ENCODE measurements around the gene DNAH9. TPM values are rescaled to one million over a fixed set of nuclear protein-coding genes. Genes with fewer than 3 reads are reported as not detected.

DNAH9 gene
- total and polyA plus RNA-seq, 8 donors: 0.28 to 18.3 (median 0.42) TPM; not detected in 2

DNA sequence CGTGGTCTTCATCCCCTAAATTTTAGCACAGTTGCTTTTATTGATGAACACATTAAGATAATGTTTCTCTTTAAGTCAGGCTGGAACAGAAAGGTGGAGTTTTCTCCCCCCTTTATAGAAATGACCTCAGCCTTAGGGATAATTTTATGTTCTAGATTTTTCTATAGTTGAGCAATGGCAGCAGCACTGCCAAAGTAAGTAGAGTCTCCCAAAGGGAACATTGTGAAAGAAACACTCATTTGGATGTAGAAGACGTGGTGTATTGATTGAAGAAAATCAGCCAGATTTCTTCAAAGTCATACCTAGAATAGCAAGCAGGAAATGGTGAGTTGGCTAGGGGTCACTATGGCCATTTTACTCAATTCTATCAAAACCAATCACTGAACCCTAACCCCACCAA lies 122.5 kb downstream of the DNAH9 start:
- no peaks in the 10 kb centered on the region for H3K9me3 ChIP-seq
- DNase-seq: no peak
- TF ChIP-seq EP300 (IDR thresholded peaks at IDR 0.05) (no peak), POLR2A (IDR thresholded peaks at IDR 0.05) (no peak), POLR2AphosphoS5 (IDR thresholded peaks at IDR 0.05) (no peak)
- TF ChIP-seq, protein P1, sequence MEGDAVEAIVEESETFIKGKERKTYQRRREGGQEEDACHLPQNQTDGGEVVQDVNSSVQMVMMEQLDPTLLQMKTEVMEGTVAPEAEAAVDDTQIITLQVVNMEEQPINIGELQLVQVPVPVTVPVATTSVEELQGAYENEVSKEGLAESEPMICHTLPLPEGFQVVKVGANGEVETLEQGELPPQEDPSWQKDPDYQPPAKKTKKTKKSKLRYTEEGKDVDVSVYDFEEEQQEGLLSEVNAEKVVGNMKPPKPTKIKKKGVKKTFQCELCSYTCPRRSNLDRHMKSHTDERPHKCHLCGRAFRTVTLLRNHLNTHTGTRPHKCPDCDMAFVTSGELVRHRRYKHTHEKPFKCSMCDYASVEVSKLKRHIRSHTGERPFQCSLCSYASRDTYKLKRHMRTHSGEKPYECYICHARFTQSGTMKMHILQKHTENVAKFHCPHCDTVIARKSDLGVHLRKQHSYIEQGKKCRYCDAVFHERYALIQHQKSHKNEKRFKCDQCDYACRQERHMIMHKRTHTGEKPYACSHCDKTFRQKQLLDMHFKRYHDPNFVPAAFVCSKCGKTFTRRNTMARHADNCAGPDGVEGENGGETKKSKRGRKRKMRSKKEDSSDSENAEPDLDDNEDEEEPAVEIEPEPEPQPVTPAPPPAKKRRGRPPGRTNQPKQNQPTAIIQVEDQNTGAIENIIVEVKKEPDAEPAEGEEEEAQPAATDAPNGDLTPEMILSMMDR (IDR thresholded peaks at IDR 0.05): no peak
- no peaks in the 10 kb centered on the region for H3K36me3 ChIP-seq
- H3K4me1 ChIP-seq: no peaks in the 10 kb centered on the region
- no peak overlapping the region for H3K27ac ChIP-seq
- H3K4me3 ChIP-seq: no peak overlapping the region
- no peaks in the 10 kb centered on the region for H3K27me3 ChIP-seq
- 27 to 41% (median 40%) methylated on average over 2 of the region's 2 CpGs for WGBS, 5 donors
- intact Hi-C loops (cut with DNase I; ENCODE audit: low total_unique reads): no loop called here

DNA sequence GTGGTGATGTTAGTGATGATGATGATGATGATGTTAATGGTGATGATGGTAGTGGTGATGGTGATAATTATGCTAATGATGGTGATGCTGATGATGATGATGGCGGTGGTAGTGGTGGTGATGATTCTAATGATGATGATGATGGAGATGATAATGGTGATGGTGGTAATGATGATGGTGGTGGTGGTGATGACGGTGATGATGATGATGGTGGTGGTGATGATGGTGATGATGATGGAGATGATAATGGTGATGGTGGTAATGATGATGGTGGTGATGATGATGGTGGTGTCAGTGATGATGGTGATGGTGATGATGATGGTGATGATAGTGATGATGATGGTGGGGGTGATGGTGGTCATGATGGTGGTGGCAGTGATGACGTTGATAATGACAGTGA lies 132.5 kb downstream of the DNAH9 start:
- Histone ChIP-seq H3K27me3 (no peaks in the 10 kb centered on the region), H3K27ac (no peak overlapping the region), H3K4me3 (no peak overlapping the region), H3K4me1 (no peaks in the 10 kb centered on the region), H3K9me3 (no peaks in the 10 kb centered on the region), H3K36me3 (no peaks in the 10 kb centered on the region)
- TF ChIP-seq, protein P1 (IDR thresholded peaks at IDR 0.05): no peak
- TF ChIP-seq EP300 (IDR thresholded peaks at IDR 0.05): no peak
- TF ChIP-seq POLR2AphosphoS5 (IDR thresholded peaks at IDR 0.05): no peak
- TF ChIP-seq POLR2A (IDR thresholded peaks at IDR 0.05): no peak
- no peak for DNase-seq
- intact Hi-C loops (cut with DNase I; ENCODE audit: low total_unique reads): no loop called here
- 89 to 97% (median 94%) methylated on average over 3 of the region's 3 CpGs for WGBS, 5 donors

GRCh38 chr17:11736613-11737312 lies 138.5 kb downstream of the DNAH9 start:
- 67 to 82% (median 79%) methylated on average over 15 of the region's 15 CpGs for WGBS, 5 donors
- intact Hi-C loops (cut with DNase I; ENCODE audit: low total_unique reads): no loop called here
- Histone ChIP-seq H3K27me3 (no peaks in the 10 kb centered on the region), H3K9me3 (no peaks in the 10 kb centered on the region), H3K4me1 (no peaks in the 10 kb centered on the region), H3K36me3 (no peaks in the 10 kb centered on the region), H3K4me3 (no peak overlapping the region), H3K27ac (no peak overlapping the region)
- no peak for DNase-seq
- TF ChIP-seq POLR2A (IDR thresholded peaks at IDR 0.05): no peak
- no peak for TF ChIP-seq EP300 (IDR thresholded peaks at IDR 0.05)
- TF ChIP-seq, protein P1 (IDR thresholded peaks at IDR 0.05): no peak
- no peak for TF ChIP-seq POLR2AphosphoS5 (IDR thresholded peaks at IDR 0.05)

DNA sequence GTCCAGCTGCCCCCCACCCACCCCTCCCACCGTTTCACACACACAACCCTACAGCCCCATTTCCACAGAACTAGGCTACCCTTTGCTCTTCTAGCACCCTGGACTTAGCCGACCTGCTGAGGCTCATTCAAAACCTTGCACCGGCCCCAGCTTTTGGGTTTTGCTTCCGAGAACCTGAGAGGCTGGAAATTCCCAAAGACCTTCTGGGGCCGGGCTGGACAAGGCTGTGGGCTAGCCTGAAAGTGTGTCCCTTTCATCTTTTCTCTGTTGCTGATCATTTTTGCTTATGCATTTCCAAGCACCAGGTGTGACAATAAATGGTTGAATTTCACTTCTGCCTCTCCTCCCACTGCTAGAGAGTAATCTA lies 139.0 kb downstream of the DNAH9 start:
- Histone ChIP-seq H3K9me3 (no peaks in the 10 kb centered on the region), H3K36me3 (no peaks in the 10 kb centered on the region), H3K4me3 (no peak overlapping the region), H3K4me1 (no peaks in the 10 kb centered on the region), H3K27me3 (no peaks in the 10 kb centered on the region), H3K27ac (no peak overlapping the region)
- WGBS, 5 donors: 67 to 75% (median 73%) methylated on average over 5 of the region's 5 CpGs
- intact Hi-C loops (cut with DNase I; ENCODE audit: low total_unique reads): no loop called here
- TF ChIP-seq POLR2A (IDR thresholded peaks at IDR 0.05): no peak
- TF ChIP-seq EP300 (IDR thresholded peaks at IDR 0.05): no peak
- TF ChIP-seq POLR2AphosphoS5 (IDR thresholded peaks at IDR 0.05): no peak
- TF ChIP-seq, protein P1 (IDR thresholded peaks at IDR 0.05): no peak
- no peak for DNase-seq
